WERI-Rb-1 (cell line): ENCODE data around the gene PARP3.

ENCODE experiments used
- DNase-seq: peaks from one replicate; pipeline ENCODE4 v3.0.0-alpha.2; 2020
- H3K27ac ChIP-seq: fragments of 250-450 bp; sonication (Bioruptor Pico); 2 replicates; pipeline ENCODE4 v1.5.1; 2020; ENCODE audit warnings: mild to moderate bottlenecking, moderate library complexity
- H3K27me3 ChIP-seq: fragments of 250-450 bp; sonication (Bioruptor Pico); 2 replicates; pipeline ENCODE4 v1.5.1; 2021; ENCODE audit warnings: mild to moderate bottlenecking, low read depth, moderate library complexity; ENCODE audit not compliant: insufficient read depth, severe bottlenecking
- H3K36me3 ChIP-seq: fragments of 250-450 bp; sonication (Bioruptor Pico); 2 replicates; pipeline ENCODE4 v1.5.1; 2020; ENCODE audit warnings: mild to moderate bottlenecking, moderate library complexity
- H3K4me3 ChIP-seq: 2 replicates; pipeline ENCODE4 v1.5.1; 2011; ENCODE audit warnings: low read depth, mild to moderate bottlenecking, control low read depth, low read length
- H3K9me3 ChIP-seq: fragments of 250-450 bp; sonication (Bioruptor Pico); 2 replicates; pipeline ENCODE4 v1.5.1; 2021; ENCODE audit warnings: mild to moderate bottlenecking, moderate library complexity; ENCODE audit not compliant: severe bottlenecking
- TF ChIP-seq, protein P1 (sequence below): IDR thresholded peaks from 2 replicates; pipeline ENCODE4 v1.5.1; 2011; ENCODE audit warnings: low read depth, mild to moderate bottlenecking, control low read depth, inconsistent platforms, low read length

PARP3 gene

DNA sequence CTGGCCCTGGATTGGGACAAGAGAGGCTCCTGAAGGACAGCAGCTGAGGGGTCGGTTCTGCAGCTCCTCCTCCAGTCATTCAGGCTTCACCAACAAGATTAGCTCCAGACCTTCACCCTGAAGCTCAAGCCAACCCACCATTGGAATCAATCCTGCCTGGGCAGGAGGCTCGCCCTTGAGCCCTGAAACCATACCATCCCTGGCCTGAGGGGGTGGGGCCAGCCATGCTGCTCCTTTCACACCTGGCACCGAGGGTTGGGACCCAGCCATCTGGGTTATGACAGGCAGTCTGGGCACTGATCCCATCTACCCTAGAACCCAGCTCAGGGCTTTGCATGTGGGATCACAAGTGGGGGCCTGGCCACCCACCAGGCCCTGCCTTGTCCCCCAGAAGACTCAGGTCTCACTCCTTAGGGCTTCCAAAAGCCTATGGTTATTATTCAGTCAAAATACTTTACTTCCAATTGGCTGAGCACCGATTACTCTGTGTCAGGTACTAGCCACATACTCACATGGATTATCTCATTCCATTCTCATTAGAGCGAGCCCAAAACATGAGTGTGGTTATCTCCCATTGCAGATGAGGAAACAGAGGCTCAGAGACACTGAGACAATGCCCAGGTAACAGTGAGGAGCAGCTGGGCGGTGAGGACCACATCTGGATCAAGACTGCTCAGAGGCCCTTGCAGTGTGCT, 28.6 kb downstream of the PARP3 start:
- Histone ChIP-seq H3K27me3 (no peaks in the 10 kb centered on the region), H3K27ac (peak overlapping the region; percentile 100), H3K36me3 (peaks cover 42% of the 10 kb centered on the region), H3K4me3 (no peak overlapping the region), H3K9me3 (no peaks in the 10 kb centered on the region)
- TF ChIP-seq, protein P1, sequence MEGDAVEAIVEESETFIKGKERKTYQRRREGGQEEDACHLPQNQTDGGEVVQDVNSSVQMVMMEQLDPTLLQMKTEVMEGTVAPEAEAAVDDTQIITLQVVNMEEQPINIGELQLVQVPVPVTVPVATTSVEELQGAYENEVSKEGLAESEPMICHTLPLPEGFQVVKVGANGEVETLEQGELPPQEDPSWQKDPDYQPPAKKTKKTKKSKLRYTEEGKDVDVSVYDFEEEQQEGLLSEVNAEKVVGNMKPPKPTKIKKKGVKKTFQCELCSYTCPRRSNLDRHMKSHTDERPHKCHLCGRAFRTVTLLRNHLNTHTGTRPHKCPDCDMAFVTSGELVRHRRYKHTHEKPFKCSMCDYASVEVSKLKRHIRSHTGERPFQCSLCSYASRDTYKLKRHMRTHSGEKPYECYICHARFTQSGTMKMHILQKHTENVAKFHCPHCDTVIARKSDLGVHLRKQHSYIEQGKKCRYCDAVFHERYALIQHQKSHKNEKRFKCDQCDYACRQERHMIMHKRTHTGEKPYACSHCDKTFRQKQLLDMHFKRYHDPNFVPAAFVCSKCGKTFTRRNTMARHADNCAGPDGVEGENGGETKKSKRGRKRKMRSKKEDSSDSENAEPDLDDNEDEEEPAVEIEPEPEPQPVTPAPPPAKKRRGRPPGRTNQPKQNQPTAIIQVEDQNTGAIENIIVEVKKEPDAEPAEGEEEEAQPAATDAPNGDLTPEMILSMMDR = no peak
- no peak for DNase-seq

DNA sequence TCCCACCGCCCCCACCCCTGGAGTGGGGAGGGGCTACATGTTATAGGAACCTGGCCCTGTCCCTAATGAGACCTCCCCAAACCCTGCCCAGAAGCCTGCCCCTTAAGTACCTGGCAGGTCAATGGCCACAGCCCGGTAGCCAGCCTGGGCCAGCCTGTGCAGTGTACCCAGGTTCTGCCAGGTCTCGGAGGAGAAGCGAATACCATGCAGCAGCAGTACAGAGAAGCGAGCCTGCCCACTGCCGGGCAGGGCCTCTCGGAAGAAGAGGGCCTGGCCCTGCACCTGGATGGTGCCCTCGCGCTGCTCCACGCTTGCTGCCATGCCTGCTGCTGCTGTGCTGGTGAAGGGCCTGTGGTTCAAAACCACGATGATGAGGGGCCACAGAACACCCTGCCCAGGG, 29.2 kb downstream of the PARP3 start:
- Histone ChIP-seq H3K27ac (peak overlapping the region; percentile 100), H3K9me3 (no peaks in the 10 kb centered on the region), H3K27me3 (no peaks in the 10 kb centered on the region), H3K4me3 (no peak overlapping the region), H3K36me3 (peaks cover 36% of the 10 kb centered on the region)
- DNase-seq = no peak
- TF ChIP-seq, protein P1 = no peak

DNA sequence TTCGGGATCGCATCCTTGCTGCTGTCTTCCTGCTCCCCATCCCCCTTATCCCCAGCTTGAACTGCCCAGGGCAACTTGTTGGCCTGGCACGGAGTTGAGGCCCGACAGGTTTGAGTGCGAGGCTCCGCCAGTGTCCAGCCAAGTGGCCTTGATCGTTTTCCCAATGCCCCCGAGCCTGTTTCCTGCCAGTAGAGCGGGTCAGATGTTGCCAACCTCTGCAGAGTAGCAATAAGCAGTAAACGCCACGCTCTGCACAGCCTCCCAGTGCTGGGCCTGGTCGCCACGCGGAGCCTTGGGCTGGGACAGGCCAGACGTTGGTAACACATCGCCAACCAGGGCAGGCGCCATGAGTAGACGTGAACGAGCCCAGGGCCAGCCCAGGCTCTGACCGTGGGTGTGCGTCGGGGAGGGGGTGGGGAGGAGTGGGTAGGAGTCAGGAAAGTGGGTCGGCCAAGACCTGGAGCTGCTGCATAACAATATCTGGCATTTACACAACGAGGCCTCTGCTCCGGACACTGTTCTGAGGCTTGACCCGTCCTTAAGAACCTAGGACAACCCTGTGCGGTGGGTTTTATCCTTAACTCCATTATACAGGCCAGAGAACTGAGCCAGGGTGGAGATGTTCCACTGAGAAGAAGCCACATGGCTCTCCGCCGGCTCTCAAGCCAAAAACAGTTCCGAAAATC, 32.3 kb downstream of the PARP3 start:
- H3K27me3 ChIP-seq = no peaks in the 10 kb centered on the region
- TF ChIP-seq, protein P1 = no peak
- no peaks in the 10 kb centered on the region for H3K9me3 ChIP-seq
- H3K27ac ChIP-seq = peak overlapping the region; percentile 94
- H3K4me3 ChIP-seq = peak overlapping the region; percentile 78
- peaks cover 18% of the 10 kb centered on the region for H3K36me3 ChIP-seq
- DNase-seq = no peak

DNA sequence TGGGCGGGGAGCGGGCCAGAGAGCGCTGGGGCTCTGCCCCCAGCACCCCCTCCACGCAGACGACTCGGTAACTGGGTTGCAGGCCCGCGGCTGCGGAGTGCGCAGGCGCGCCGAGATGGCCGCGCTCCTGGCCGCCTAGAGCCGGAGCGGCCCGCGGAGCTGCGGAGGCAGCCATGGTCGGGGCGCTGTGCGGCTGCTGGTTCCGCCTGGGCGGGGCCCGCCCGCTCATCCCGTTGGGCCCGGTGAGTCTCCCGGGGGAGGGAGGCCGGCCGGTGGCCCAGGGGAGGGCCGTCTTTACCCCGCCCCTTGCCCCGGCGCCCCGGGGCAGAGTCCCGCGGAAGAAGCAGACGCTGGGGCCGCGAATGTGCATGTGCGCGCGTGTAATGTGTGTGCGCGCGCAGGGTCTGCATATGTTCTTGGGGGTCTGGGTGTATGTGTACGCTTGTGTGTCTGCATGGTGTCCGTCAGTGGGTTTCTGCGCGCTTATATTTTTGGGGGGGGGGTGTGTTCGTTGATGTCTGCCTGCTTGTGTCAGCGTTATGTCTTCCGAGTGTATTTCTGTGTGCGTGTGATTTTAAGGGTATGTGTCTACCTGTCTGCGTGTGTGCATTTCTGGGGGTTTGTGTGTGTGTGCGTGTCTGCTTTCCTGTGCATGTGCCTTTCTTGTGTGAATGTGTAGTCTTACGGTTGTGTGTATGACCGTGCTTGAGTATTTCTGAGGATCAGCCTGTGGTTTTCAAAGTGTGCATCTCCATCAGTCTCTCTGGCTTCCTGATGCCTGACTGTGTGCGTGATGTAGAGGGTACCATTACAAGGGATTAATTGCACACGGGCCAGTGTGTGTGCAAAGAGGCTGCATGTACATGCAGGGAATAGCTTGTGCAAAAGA, 33.0 kb downstream of the PARP3 start, which contains the start of gene ABHD14A:
Gene ABHD14A, plus strand, starts transcription at position 102 of the 889 bp plus-strand sequence. Its CDS starts 72 bp downstream, at position 174.
- Histone ChIP-seq H3K36me3 (peaks cover 10% of the 10 kb centered on the region), H3K9me3 (no peaks in the 10 kb centered on the region), H3K27me3 (no peaks in the 10 kb centered on the region), H3K4me3 (peak within 1 kb of the TSS; percentile 78), H3K27ac (peak within 1 kb of the TSS; percentile 94)
- DNase-seq = peak; percentile 69
- TF ChIP-seq, protein P1 = no peak

DNA sequence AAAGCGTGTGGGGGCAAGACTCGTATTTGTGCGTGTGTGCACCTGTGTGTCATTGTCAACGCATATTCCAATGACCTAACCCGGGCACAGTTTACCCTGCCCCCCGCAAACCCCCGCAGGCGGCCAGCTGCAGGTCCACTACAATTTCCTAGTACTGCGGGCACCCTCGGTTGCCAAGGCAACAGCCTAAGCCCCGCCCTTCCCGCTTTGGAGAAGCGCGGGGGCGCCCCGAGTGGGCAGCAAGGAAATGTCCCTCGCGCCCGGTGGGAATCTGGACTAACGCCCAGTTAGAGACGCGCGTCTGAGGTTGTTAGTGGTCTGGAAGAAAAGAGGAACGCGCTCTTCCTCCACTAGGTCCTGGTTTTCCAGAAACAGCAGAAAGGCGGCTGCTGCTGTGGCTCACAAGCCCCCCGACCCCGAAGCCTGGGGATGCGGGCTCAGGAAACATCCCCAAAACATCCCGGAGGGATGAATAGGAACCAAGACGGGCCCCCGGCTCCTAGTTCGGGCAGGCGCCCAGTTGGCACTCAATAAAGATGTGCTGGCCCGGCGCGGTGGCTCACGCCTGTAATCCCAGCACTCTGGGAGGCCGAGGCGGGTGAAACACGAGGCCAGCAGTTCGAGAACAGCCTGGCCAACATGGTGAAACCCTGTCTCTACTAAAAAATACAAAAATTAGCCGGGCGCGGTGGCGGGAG, 33.8 kb downstream of the PARP3 start:
- TF ChIP-seq, protein P1 = peak; percentile 37; the same call in 1 of the 2 replicates
- peaks cover 4% of the 10 kb centered on the region for H3K36me3 ChIP-seq
- no peaks in the 10 kb centered on the region for H3K27me3 ChIP-seq
- H3K9me3 ChIP-seq = no peaks in the 10 kb centered on the region
- H3K27ac ChIP-seq = peak overlapping the region; percentile 94
- peak overlapping the region; percentile 78 for H3K4me3 ChIP-seq
- DNase-seq = peak; percentile 87
